BLaER1 (cell line): ENCODE measurements around the gene DPPA3.

Source experiments
- H3K27ac ChIP-seq: shearing (Covaris generic); formaldehyde crosslinking; 2 replicates; pipeline ENCODE4 v1.8.1; 2022
- H3K27me3 ChIP-seq: shearing (Covaris generic); formaldehyde crosslinking; 2 replicates; pipeline ENCODE4 v1.8.1; 2022
- H3K36me3 ChIP-seq: shearing (Covaris generic); formaldehyde crosslinking; 2 replicates; pipeline ENCODE4 v1.8.1; 2022
- H3K4me1 ChIP-seq: shearing (Covaris generic); formaldehyde crosslinking; 2 replicates; pipeline ENCODE4 v1.8.1; 2022
- H3K4me2 ChIP-seq: shearing (Covaris generic); formaldehyde crosslinking; 2 replicates; pipeline ENCODE4 v1.8.1; 2022
- H3K4me3 ChIP-seq: shearing (Covaris generic); formaldehyde crosslinking; 2 replicates; pipeline ENCODE4 v1.8.1; 2022
- H3K9ac ChIP-seq: shearing (Covaris generic); formaldehyde crosslinking; 2 replicates; pipeline ENCODE4 v1.8.1; 2022
- H3K9me3 ChIP-seq: shearing (Covaris generic); formaldehyde crosslinking; 2 replicates; pipeline ENCODE4 v1.8.1; 2022
- H4K20me1 ChIP-seq: shearing (Covaris generic); formaldehyde crosslinking; 2 replicates; pipeline ENCODE4 v1.8.1; 2022
- Cebpa-rat ChIP-seq: shearing (Covaris generic); IDR thresholded peaks from 2 replicates; pipeline ENCODE4 v1.8.1; 2022

The DPPA3 gene

GRCh38 chr12:7756993-7757392 lies 45.8 kb downstream of the DPPA3 start:
- H3K27ac ChIP-seq: no peak overlapping the region
- no peaks in the 10 kb centered on the region for H3K27me3 ChIP-seq
- H3K4me3 ChIP-seq: no peak overlapping the region
- TF ChIP-seq Cebpa-rat: no peak
- H3K9ac ChIP-seq: no peak overlapping the region
- no peaks in the 10 kb centered on the region for H3K36me3 ChIP-seq
- 0 out of 2 replicates have a peak, but pooled peaks cover 7% of the 10 kb centered on the region for H3K4me1 ChIP-seq
- H3K4me2 ChIP-seq: no peak overlapping the region
- H4K20me1 ChIP-seq: no peaks in the 10 kb centered on the region
- H3K9me3 ChIP-seq: no peaks in the 10 kb centered on the region

GRCh38 chr12:7758766-7759140 lies 47.5 kb downstream of the DPPA3 start:
- H3K27me3 ChIP-seq: no peaks in the 10 kb centered on the region
- H3K4me3 ChIP-seq: no peak overlapping the region
- H3K4me1 ChIP-seq: no peaks in the 10 kb centered on the region
- no peak for TF ChIP-seq Cebpa-rat
- no peak overlapping the region for H3K27ac ChIP-seq
- H3K9ac ChIP-seq: no peak overlapping the region
- H3K4me2 ChIP-seq: no peak overlapping the region
- no peaks in the 10 kb centered on the region for H3K36me3 ChIP-seq
- no peaks in the 10 kb centered on the region for H3K9me3 ChIP-seq
- H4K20me1 ChIP-seq: no peaks in the 10 kb centered on the region
